Measurements from ENCODE around the gene STPG2. TPM values are rescaled to one million over a fixed set of nuclear protein-coding genes. Genes with fewer than 3 reads are reported as not detected.

STPG2 gene
- total RNA-seq, 2 experiments from 2014 or later: not detected

GRCh38 chr4:98081936-98082335, 61.3 kb downstream of the STPG2 start:
- Mint-ChIP-seq H3K4me3 (no peak overlapping the region), H3K27ac (no peak overlapping the region), H3K27me3 (no peaks in the 10 kb centered on the region), H3K9me3 (no peaks in the 10 kb centered on the region), H3K36me3 (no peaks in the 10 kb centered on the region), H3K4me1 (ENCODE audit: low read depth) (no peaks in the 10 kb centered on the region)
- ChIA-PET POLR2A (no interaction called here), CTCF (no interaction called here)
- DNase-seq: no peak
- intact Hi-C loops (cut with micrococcal nuclease): no loop called here

- no peak overlapping the region for H3K4me3 Mint-ChIP-seq
- H3K27ac Mint-ChIP-seq: no peak overlapping the region
- intact Hi-C loops (cut with micrococcal nuclease): no loop called here
- ChIA-PET POLR2A (no interaction called here), CTCF (no interaction called here)
- DNase-seq: no peak
- H3K36me3 Mint-ChIP-seq: no peaks in the 10 kb centered on the region
- H3K4me1 Mint-ChIP-seq (ENCODE audit: low read depth): no peaks in the 10 kb centered on the region
- no peaks in the 10 kb centered on the region for H3K27me3 Mint-ChIP-seq
- H3K9me3 Mint-ChIP-seq: peaks cover 7% of the 10 kb centered on the region
Observed at GRCh38 chr4:98068495-98068894, 74.8 kb downstream of the STPG2 start.

GRCh38 chr4:98055800-98056501, 87.3 kb downstream of the STPG2 start:
- CTCF ChIA-PET: interaction anchor here (0.6 kb wide), 1 partner anchor 1560 kb away, joined by 3 read pairs; no protein-coding TSS in a partner anchor
- Mint-ChIP-seq H3K36me3 (no peaks in the 10 kb centered on the region), H3K4me3 (no peak overlapping the region), H3K9me3 (peaks cover 22% of the 10 kb centered on the region), H3K27ac (no peak overlapping the region), H3K27me3 (peaks cover 1% of the 10 kb centered on the region), H3K4me1 (ENCODE audit: low read depth) (no peaks in the 10 kb centered on the region)
- POLR2A ChIA-PET: no interaction called here
- no peak for DNase-seq
- intact Hi-C loops (cut with micrococcal nuclease): no loop called here

- intact Hi-C loops (cut with micrococcal nuclease): no loop called here
- ChIA-PET CTCF (no interaction called here), POLR2A (no interaction called here)
- peaks cover 5% of the 10 kb centered on the region for H3K9me3 Mint-ChIP-seq
- H3K27me3 Mint-ChIP-seq: peaks cover 1% of the 10 kb centered on the region
- no peaks in the 10 kb centered on the region for H3K36me3 Mint-ChIP-seq
- H3K4me3 Mint-ChIP-seq: no peak overlapping the region
- no peak for DNase-seq
- H3K27ac Mint-ChIP-seq: no peak overlapping the region
- no peaks in the 10 kb centered on the region for H3K4me1 Mint-ChIP-seq (ENCODE audit: low read depth)
Observed at GRCh38 chr4:98046665-98047064, 96.6 kb downstream of the STPG2 start.

GRCh38 chr4:98030059-98030458, 113.2 kb downstream of the STPG2 start:
- Mint-ChIP-seq H3K4me3 (no peak overlapping the region), H3K9me3 (peaks cover 15% of the 10 kb centered on the region), H3K27ac (no peak overlapping the region), H3K27me3 (no peaks in the 10 kb centered on the region), H3K4me1 (ENCODE audit: low read depth) (no peaks in the 10 kb centered on the region), H3K36me3 (no peaks in the 10 kb centered on the region)
- intact Hi-C loops (cut with micrococcal nuclease): no loop called here
- no peak for DNase-seq
- ChIA-PET POLR2A (no interaction called here), CTCF (no interaction called here)

GRCh38 chr4:98027827-98028226, 115.4 kb downstream of the STPG2 start:
- ChIA-PET CTCF (no interaction called here), POLR2A (no interaction called here)
- DNase-seq: no peak
- no peak overlapping the region for H3K27ac Mint-ChIP-seq
- H3K36me3 Mint-ChIP-seq: no peaks in the 10 kb centered on the region
- peaks cover 14% of the 10 kb centered on the region for H3K9me3 Mint-ChIP-seq
- intact Hi-C loops (cut with micrococcal nuclease): no loop called here
- H3K4me1 Mint-ChIP-seq (ENCODE audit: low read depth): no peaks in the 10 kb centered on the region
- no peaks in the 10 kb centered on the region for H3K27me3 Mint-ChIP-seq
- no peak overlapping the region for H3K4me3 Mint-ChIP-seq

GRCh38 chr4:98026362-98026761, 116.9 kb downstream of the STPG2 start:
- POLR2A ChIA-PET: no interaction called here
- DNase-seq: no peak
- no peak overlapping the region for H3K4me3 Mint-ChIP-seq
- peaks cover 17% of the 10 kb centered on the region for H3K9me3 Mint-ChIP-seq
- H3K27ac Mint-ChIP-seq: no peak overlapping the region
- CTCF ChIA-PET: no interaction called here
- no peaks in the 10 kb centered on the region for H3K27me3 Mint-ChIP-seq
- no peaks in the 10 kb centered on the region for H3K4me1 Mint-ChIP-seq (ENCODE audit: low read depth)
- intact Hi-C loops (cut with micrococcal nuclease): no loop called here
- H3K36me3 Mint-ChIP-seq: no peaks in the 10 kb centered on the region

- DNase-seq: no peak
- Mint-ChIP-seq H3K9me3 (peaks cover 46% of the 10 kb centered on the region), H3K4me3 (no peak overlapping the region), H3K27me3 (no peaks in the 10 kb centered on the region), H3K36me3 (no peaks in the 10 kb centered on the region), H3K4me1 (ENCODE audit: low read depth) (no peaks in the 10 kb centered on the region), H3K27ac (no peak overlapping the region)
- POLR2A ChIA-PET: no interaction called here
- CTCF ChIA-PET: no interaction called here
- intact Hi-C loops (cut with micrococcal nuclease): no loop called here
Observed at GRCh38 chr4:98006814-98007412, 136.4 kb downstream of the STPG2 start.

GRCh38 chr4:98006060-98006459, 137.2 kb downstream of the STPG2 start:
- Mint-ChIP-seq H3K36me3 (no peaks in the 10 kb centered on the region), H3K27me3 (no peaks in the 10 kb centered on the region), H3K4me3 (no peak overlapping the region), H3K9me3 (peaks cover 38% of the 10 kb centered on the region), H3K27ac (no peak overlapping the region), H3K4me1 (ENCODE audit: low read depth) (no peaks in the 10 kb centered on the region)
- DNase-seq: no peak
- intact Hi-C loops (cut with micrococcal nuclease): no loop called here
- ChIA-PET POLR2A (no interaction called here), CTCF (no interaction called here)

- Mint-ChIP-seq H3K36me3 (no peaks in the 10 kb centered on the region), H3K27me3 (peaks cover 3% of the 10 kb centered on the region), H3K27ac (no peak overlapping the region), H3K4me3 (no peak overlapping the region), H3K4me1 (ENCODE audit: low read depth) (no peaks in the 10 kb centered on the region), H3K9me3 (peaks cover under 1% of the 10 kb centered on the region)
- ChIA-PET CTCF (no interaction called here), POLR2A (no interaction called here)
- intact Hi-C loops (cut with micrococcal nuclease): no loop called here
- DNase-seq: no peak
Observed at GRCh38 chr4:98000940-98001339, 142.3 kb downstream of the STPG2 start.

GRCh38 chr4:97998203-97998602, 145.1 kb downstream of the STPG2 start:
- no peak for DNase-seq
- ChIA-PET POLR2A (no interaction called here), CTCF (no interaction called here)
- Mint-ChIP-seq H3K36me3 (no peaks in the 10 kb centered on the region), H3K4me3 (no peak overlapping the region), H3K4me1 (ENCODE audit: low read depth) (no peaks in the 10 kb centered on the region), H3K9me3 (peaks cover 5% of the 10 kb centered on the region), H3K27ac (no peak overlapping the region), H3K27me3 (peaks cover 3% of the 10 kb centered on the region)
- intact Hi-C loops (cut with micrococcal nuclease): no loop called here

GRCh38 chr4:97994765-97995465, 148.4 kb downstream of the STPG2 start:
- H3K27ac Mint-ChIP-seq: no peak overlapping the region
- H3K27me3 Mint-ChIP-seq: peaks cover 3% of the 10 kb centered on the region
- CTCF ChIA-PET: no interaction called here
- intact Hi-C loops (cut with micrococcal nuclease): no loop called here
- no peaks in the 10 kb centered on the region for H3K36me3 Mint-ChIP-seq
- POLR2A ChIA-PET: no interaction called here
- no peak overlapping the region for H3K4me3 Mint-ChIP-seq
- no peak for DNase-seq
- peaks cover 14% of the 10 kb centered on the region for H3K9me3 Mint-ChIP-seq
- no peaks in the 10 kb centered on the region for H3K4me1 Mint-ChIP-seq (ENCODE audit: low read depth)

GRCh38 chr4:97990409-97990808, 152.9 kb downstream of the STPG2 start:
- peaks cover 14% of the 10 kb centered on the region for H3K9me3 Mint-ChIP-seq
- CTCF ChIA-PET: no interaction called here

More at GRCh38 chr4:97990409-97990808, 152.9 kb downstream of the STPG2 start:
- intact Hi-C loops (cut with micrococcal nuclease): no loop called here
- H3K27ac Mint-ChIP-seq: no peak overlapping the region
- no peak for DNase-seq
- H3K27me3 Mint-ChIP-seq: no peaks in the 10 kb centered on the region
- H3K4me1 Mint-ChIP-seq (ENCODE audit: low read depth): no peaks in the 10 kb centered on the region
- POLR2A ChIA-PET: no interaction called here
- H3K4me3 Mint-ChIP-seq: no peak overlapping the region
- no peaks in the 10 kb centered on the region for H3K36me3 Mint-ChIP-seq
